HG02981 (cell line): ENCODE measurements around the gene FAM120B.
A peak's percentile ranks its signal among the peaks of the same experiment; 100 is the strongest.

Experiments
- ATAC-seq: cut with Tn5 transposase; IDR thresholded peaks from one replicate; pipeline ENCODE4 v1.9.1; 2021; ENCODE audit warnings: mild to moderate bottlenecking, moderate library complexity; ENCODE audit not compliant: unreplicated experiment

Gene FAM120B

GRCh38 chr6:170416959-170417606 lies 110.5 kb downstream of the FAM120B start:
- ATAC-seq = no peak

GRCh38 chr6:170417881-170418280 lies 111.3 kb downstream of the FAM120B start:
- no peak for ATAC-seq

DNA sequence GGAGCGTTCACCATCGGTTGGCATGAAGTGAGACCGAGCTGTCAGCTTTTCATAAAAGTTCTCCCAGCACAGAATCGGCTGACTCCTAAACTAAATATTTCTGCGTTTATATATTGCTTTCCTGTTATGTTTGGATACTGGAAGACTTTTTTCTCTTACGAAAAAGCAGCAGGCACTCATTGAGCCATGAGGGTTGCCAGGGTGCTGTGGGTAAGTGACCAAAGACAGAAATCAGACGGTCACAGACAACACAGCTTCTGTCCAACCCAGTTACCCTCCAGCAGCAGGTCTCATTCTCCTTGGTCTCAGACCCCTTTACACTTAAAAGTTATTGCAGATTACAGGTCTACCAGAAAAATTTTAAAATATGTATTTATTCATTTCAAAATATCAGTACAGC lies 113.7 kb downstream of the FAM120B start:
- no peak for ATAC-seq

DNA sequence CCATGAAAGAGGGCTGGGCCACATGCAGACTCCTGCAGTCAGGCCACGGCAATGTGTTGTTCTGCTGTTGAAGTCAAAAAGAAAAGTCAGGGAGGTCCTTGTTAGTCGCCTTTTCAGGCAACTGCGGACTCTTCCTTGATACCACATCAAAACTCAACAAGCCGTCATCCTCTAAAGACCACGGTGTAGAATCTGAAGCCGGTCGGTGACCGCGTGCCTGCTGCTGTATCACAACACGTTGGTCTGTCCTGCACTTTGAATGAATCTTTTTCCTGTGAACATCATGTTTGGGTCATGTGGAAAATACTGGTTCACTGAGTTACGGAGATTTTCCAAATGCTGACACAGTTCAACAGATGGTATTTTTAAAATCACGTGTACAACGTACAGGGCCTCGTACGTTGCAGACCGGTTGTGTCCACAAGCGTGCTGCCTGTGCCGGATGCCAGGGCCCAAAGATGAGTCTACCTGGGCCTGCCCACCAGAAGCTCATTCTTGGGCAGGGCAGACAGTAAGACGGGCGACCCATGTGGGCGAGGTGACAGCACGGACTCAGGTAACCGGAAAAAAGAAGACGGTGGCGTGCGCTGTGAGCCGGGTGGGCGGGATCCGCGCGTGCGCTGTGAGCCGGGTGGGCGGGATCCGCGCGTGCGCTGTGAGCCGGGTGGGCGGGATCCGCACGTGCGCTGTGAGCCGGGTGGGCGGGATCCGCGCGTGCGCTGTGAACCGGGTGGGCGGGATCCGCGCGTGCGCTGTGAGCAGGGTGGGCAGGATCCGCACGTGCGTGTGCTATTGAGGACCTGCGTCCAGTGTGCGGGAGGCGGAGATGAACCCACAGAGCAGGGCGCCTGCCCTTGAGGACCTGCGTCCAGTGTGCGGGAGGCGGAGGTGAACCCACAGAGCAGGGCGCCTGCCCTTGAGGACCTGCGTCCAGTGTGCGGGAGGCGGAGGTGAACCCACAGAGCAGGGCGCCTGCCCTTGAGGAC lies 114.5 kb downstream of the FAM120B start:
- ATAC-seq = no peak

DNA sequence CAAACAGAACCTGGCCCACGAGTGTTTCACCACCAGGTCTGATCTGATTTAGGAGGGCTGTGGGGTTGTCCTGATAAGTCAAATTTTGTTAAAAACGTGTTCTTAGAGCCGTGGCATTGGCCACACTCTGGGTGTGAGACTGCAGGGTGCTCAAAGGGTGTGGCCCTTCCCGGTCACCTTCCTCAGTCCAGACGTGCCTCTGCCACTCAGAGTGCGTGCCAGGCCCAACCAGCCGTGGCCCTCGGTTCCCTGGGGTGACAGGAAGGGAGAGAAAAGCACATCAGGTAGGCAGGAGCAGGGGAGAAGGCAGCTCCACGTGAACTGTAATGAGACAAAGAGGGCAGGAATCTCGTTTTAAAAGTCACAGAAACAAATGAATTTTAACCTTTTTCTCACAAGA lies 115.4 kb downstream of the FAM120B start:
- no peak for ATAC-seq

- no peak for ATAC-seq
These were observed 116.5 kb downstream of the FAM120B start for GRCh38 chr6:170423030-170423429.

DNA sequence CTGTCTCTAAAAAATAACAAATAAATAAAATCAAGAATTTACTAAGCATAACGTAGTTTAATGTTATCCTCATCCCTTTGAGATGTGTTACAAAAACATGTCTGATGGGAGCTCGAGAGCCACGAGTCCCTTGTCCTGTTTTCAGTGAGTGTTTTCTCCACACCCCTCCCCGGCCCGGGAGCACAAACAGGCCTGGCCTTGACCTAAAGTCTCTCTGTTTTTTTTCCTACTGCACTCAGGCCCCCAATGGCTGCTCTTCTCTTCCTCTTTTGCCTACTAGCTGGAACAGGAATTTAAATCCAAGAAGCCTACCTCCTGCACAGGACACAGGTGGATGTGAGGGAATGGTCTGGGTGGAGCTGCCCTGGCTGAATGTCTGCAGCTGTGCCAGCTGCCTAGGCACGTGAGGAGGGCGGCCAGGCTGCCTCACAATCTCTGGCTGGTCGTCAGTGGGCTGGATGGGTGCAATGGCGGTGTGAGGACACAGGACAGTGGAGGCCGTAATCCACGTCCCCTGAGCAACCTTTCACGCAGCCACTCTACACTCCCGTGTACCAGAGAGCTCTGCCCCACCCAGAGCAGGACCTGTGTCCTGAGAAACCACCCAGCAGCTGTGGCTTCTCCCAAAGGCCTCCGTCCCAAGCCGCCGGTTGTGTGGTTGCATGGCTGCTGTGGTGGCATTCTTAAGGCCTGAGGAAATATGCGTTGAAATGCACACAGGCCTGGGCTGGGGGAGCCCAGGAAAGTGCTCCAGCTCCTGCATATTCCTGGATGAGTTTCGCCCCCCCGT lies 117.5 kb downstream of the FAM120B start:
- ATAC-seq = no peak

DNA sequence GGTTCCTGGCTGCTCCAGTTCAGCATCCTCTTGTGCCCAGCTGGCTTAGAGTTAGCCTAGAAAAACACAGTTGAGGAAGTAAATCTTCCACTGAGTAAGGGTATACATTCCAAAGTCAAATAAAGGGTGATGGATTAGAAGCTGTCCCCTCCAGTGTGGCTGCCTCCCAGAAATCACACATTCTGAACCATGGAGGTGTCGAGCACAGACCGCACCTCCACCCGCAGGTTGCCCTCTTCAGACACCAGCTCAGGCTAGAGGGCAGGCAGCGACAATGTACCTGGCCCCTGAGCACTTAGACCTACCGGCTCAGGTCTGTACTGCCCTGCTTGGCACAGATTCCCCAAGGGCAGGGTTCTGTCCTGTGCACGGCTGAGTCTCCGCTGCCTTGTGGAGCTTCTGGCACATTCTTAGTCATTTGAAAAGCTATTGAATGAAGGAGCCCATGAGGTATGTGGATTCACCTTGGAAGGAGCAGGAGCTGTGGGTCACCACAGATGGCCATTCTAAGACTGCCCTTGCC lies 118.1 kb downstream of the FAM120B start:
- ATAC-seq = no peak

- no peak for ATAC-seq
These were observed 122.9 kb downstream of the FAM120B start for GRCh38 chr6:170429450-170429849.

DNA sequence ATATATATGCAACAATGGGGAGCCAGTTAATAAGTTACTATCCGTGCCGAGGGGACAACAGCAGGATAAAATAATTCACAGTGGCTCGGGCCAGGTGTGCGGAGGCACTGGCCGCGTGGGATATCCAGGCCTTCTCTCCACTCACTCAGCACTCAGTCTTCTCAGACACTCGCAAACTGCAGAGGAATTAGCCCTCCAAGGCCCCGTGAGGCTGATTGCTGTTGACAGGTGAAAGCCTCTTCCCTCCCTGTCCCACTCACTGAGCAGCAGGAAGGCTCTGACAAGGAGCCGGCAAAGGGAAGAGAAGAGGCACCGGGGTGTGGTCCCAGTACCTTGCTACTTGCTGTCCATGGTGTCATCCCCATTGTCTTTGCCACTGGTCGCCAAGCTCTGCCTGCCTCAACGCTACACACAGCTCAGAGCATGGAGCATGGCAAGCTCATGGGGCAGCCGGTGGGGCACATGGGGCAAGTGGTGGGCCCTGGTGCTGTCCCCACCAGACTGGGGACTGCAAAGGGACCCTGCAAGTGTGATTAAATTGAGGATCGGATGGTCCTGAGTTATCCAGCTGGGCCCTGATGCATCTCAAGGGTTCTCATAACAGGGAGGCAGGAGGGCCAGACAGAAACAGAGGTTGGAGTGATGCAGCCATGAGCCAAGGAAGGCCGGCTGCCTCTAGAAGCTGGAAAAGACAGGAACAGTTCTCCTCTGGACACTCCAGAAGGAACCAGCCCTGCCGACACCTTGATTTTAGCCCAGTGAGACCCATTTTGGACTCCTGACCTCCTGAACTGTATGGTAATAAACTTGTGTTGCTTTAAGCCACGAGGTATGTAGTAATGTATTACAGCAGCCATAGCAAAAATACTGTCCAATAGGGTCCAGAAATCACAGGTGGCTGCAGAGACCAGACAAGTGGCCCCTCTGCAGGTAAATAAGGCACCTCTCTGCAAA lies 126.9 kb downstream of the FAM120B start:
- no peak for ATAC-seq

DNA sequence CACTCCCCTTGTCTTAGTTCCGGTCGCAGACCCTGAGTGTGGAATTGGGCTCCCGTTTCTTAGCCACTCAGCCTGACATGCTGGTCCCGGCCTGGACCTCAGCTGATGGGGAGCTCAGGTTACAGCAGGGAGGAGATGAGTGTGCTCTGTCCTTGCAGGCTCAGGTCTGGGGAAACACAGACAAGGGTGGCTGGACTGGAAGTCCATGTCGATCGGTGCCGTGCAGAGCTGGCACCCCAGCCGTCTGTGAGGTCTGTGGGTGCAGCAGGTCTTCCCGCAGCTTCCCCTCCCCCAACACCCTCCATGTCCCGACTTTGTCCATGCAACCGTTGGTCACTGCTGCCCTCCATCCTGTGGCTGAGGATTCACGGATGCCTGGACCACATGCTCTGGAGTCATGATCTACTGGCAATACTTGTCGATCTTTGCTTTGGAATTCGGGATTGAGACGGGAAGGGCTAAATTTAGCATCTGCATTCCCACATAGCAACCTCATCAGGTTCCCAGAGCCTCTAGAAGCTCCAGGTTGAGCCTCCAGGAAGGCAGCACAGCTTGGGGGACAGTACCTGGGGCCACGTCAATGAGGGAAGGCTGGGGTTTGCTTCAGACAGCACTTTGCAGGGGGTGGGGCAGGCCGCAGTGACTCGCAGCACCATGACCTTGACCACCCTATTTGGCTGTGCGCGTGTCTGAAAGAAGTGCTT lies 127.7 kb downstream of the FAM120B start:
- ATAC-seq = no peak

DNA sequence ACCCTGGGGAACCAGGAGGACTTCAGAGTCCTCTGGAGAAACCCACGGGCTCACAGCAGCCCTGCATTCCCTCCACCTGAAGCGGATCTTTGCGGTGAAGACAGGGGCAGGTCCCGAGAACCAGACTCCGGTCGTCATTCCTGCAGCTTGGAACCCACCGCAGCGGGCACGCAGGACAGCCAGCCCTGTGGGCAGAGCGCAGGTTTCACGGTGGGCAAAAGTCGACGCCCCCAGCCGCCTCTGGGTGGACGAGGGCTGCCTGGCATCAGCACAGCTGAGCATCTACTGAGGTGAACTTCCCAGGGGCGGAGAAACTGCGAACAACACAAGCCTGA lies 128.2 kb downstream of the FAM120B start:
- ATAC-seq = no peak

DNA sequence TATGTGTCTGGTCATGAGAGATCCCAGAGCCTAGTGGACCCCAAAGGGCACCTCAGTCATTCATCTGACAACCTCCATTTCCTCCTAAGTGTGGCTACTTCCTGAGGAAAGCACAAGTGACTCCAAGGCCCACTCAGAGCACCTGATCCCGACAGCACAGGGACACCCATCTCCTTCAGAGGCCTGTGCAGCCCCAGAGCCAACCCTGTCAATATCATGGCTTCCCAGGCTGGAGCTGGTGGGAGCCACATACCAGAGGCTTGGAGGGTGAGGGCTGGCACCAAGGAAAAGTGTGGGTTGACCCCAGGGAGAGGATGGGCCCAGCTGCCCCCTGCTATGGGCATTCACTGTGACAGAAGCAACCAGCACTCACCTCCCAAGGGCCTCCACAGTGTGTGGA lies 129.2 kb downstream of the FAM120B start:
- ATAC-seq = no peak

GRCh38 chr6:170436209-170436809 lies 129.8 kb downstream of the FAM120B start:
- ATAC-seq = no peak

DNA sequence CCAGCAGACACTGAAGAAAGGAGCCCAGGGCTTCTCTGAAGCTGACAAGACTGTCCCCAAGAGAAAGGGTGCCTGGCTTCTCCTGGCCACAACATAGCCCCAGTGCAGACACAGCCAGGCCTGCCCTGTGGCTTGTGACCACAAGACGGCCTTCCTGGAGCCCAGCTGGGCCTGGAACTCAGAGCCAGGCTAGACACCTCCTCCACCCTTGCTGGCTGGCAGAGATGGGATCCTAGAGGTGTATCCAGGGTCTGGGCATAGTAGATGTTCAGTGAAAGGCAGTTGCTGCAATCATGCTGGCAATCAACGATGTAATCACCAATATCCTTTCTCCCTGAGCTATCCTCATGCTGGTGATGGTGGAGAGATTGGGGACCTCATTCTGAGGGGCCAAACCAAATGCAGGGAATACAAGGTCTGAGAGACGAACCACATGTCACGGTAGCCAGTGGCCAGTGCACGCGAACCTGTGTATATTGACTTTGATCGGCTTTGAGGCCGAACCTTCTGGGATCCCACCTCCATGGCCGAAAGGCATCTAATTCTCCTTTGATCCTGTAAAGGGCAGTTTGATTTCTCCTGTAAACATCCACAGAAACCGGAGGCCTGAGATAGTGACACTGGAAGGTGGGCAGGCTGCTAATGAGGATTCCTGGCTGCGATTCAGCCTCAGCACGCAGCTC lies 131.3 kb downstream of the FAM120B start:
- no peak for ATAC-seq

DNA sequence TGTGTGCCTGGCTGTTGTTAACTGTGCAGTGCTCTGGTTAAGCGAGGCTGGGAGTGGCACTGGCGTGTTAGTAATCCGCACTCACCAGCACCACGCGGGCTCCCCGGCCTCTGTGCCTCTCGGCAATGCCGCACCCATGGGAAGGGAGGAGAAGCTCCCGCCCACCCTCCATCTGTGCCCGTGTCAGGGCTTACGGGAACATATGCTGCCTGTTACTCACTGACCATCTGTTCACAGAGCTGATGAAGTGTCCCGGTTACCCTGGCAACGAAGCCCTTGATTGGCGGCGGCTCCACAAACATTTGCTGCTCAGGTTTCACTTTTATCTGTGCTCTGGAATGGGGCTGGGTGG lies 131.8 kb downstream of the FAM120B start:
- peak; percentile 96 for ATAC-seq

DNA sequence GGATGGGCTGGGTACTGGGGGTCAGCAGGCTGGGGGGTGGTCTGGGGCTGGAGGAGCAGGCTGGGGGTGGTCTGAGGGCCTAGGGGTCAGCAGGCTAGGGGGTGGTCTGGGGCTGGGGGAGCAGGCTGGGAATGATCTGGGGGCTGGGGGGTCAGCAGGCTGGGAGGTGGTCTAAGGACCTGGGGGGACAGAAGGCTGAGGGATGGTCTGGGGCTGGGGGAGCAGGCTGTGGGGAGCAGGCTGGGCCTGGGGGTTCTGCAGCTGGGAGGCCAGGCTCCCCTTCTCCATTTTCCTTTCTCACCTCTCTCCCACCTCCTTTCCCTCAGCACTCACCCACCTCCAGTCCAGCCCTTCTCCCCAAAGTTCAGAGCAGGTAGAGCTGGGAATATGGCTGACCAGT lies 132.3 kb downstream of the FAM120B start:
- ATAC-seq = no peak
